Transverse colon (tissue), 4 donors: ENCODE measurements around the gene LRBA. TPM values are rescaled to one million over a fixed set of nuclear protein-coding genes. Genes with fewer than 3 reads are reported as not detected.
A peak's percentile ranks its signal among the peaks of the same experiment; 100 is the strongest.

Experiments
- DNase-seq: peaks from one replicate; pipeline ENCODE4 v3.0.0-alpha.2; 2019
- H3K27ac ChIP-seq, 4 donors: fragments of 200-600 bp; sonication (generic); 2 replicates each; pipeline ENCODE4 v1.5.1; 2016 to 2018; ENCODE audit warnings: inconsistent platforms in 4 of 4
- H3K27me3 ChIP-seq: fragments of 200-600 bp; sonication (generic); 2 replicates; pipeline ENCODE4 v1.5.1; 2017; ENCODE audit warnings: inconsistent platforms
- H3K36me3 ChIP-seq, 4 donors: fragments of 200-600 bp; sonication (generic); 2 replicates each; pipeline ENCODE4 v1.5.1; 2017 to 2019; ENCODE audit warnings: inconsistent platforms in 4 of 4
- H3K4me1 ChIP-seq, 4 donors: fragments of 200-600 bp; sonication (generic); 2 replicates each; pipeline ENCODE4 v1.5.1; 2017 to 2020; ENCODE audit warnings: inconsistent platforms in 4 of 4
- H3K4me3 ChIP-seq, 4 donors: fragments of 200-600 bp; sonication (generic); 1 replicate in 1 of 4; 2 replicates in 3 of 4; pipeline versions ENCODE4 v1.5.1 to v1.6.1; 2017 to 2019; ENCODE audit warnings: inconsistent platforms in 4 of 4
- H3K9me3 ChIP-seq, 2 donors: fragments of 200-600 bp; sonication (generic); 2 replicates each; pipeline ENCODE4 v1.5.1; 2017 to 2019; ENCODE audit warnings: inconsistent platforms in 2 of 2
- CTCF ChIP-seq, 5 experiments: fragments of 200-600 bp in 3 of 5; fragments of 450-650 bp in 2 of 5; sonication (generic) in 3 of 5; IDR thresholded peaks; 1 replicate in 2 of 5; 2 replicates in 3 of 5; pipeline ENCODE4 v1.5.1; 2016 to 2017; ENCODE audit warnings: antibody characterized with exemption in 5 of 5, inconsistent platforms in 3 of 5, mild to moderate bottlenecking in 2 of 5, moderate library complexity in 1 of 5
- EP300 ChIP-seq: sonication (generic); formaldehyde crosslinking; IDR thresholded peaks from one replicate; pipeline ENCODE4 v1.6.1; 2017; ENCODE audit warnings: antibody characterized with exemption, low read depth
- POLR2A ChIP-seq: fragments of 450-650 bp; IDR thresholded peaks from one replicate; pipeline ENCODE4 v1.6.1; 2016; ENCODE audit warnings: antibody characterized with exemption, mild to moderate bottlenecking, moderate library complexity
- POLR2AphosphoS5 ChIP-seq, 3 donors: sonication (generic); formaldehyde crosslinking; IDR thresholded peaks; one replicate each; pipeline ENCODE4 v1.6.1; 2016; ENCODE audit warnings: antibody characterized with exemption in 3 of 3
- WGBS, 2 donors: methylation state at CpG; one replicate each; pipeline ENCODE4 v1.1.5; 2018; ENCODE audit warnings: low coverage in 1 of 2; 5-methylcytosine and 5-hydroxymethylcytosine counted together
- in situ Hi-C, 4 donors: fragments of 200-750 bp; cut with MboI; loops; one replicate each; pipeline versions ENCODE4 v1.15.0 to v1.15.1; 2017; ENCODE audit warnings: low sequenced_read_pairs in 3 of 4, low pct_ligation_motif_present in 1 of 4, low pct_unique_long_range_greater_than_20kb in 1 of 4
- intact Hi-C: fragments of 100-400 bp; cut with DNase I; formaldehyde crosslinking; loops from one replicate; pipeline ENCODE4 v1.15.1; 2023; ENCODE audit warnings: low total_unique reads
- total RNA-seq, 4 donors: library from RNA; depleted of rRNA; stranded (reverse); fragments of >200 nt; gene quantifications; one replicate each; pipeline ENCODE4 v1.1.0, GENCODE V29; 2016

LRBA gene
- total RNA-seq, 4 donors from 2014 or later: 82.7 to 125 (median 112) TPM

GRCh38 chr4:150283689-150284088, 731.4 kb downstream of the LRBA start:
- no peaks in the 10 kb centered on the region for H3K27me3 ChIP-seq
- peaks cover 0 to 6% (median 0%) of the 10 kb centered on the region in 4 donors for H3K36me3 ChIP-seq
- H3K4me3 ChIP-seq: no peak overlapping the region
- no peak overlapping the region for H3K27ac ChIP-seq
- peaks cover 0 to 12% (median 0%) of the 10 kb centered on the region in 4 donors for H3K4me1 ChIP-seq
- DNase-seq: no peak
- intact Hi-C loops: no loop called here
- WGBS, 2 donors: 77 to 100% methylated on average over 1 of the region's 1 CpG
- no peaks in the 10 kb centered on the region for H3K9me3 ChIP-seq
- no peak for TF ChIP-seq POLR2AphosphoS5 (IDR thresholded peaks at IDR 0.05)
- TF ChIP-seq CTCF (IDR thresholded peaks at IDR 0.05): no peak
- in situ Hi-C loops: loop anchor here in 2 of 4 donors (25.0 kb wide), 1 partner anchor 579 kb away; no protein-coding TSS in a partner anchor

GRCh38 chr4:150280975-150281374, 734.1 kb downstream of the LRBA start:
- Histone ChIP-seq H3K27me3 (no peaks in the 10 kb centered on the region), H3K27ac (peak overlapping the region in 3 of 4 donors; percentile 43 to 61 (median 54)), H3K4me1 (peaks cover 0 to 12% (median 0%) of the 10 kb centered on the region in 4 donors), H3K4me3 (no peak overlapping the region), H3K9me3 (peaks cover 0 to 6% of the 10 kb centered on the region in 2 donors), H3K36me3 (peaks cover 0 to 23% (median 9%) of the 10 kb centered on the region in 4 donors)
- no peak for DNase-seq
- intact Hi-C loops (no loop called here), in situ Hi-C loops (loop anchor here in 2 of 4 donors (25.0 kb wide), 1 partner anchor 581 kb away; no protein-coding TSS in a partner anchor)
- TF ChIP-seq CTCF (IDR thresholded peaks at IDR 0.05) (no peak), POLR2AphosphoS5 (IDR thresholded peaks at IDR 0.05) (no peak), POLR2A (no peak), EP300 (no peak)
- WGBS, 2 donors: 91 to 94% methylated on average over 8 of the region's 8 CpGs

GRCh38 chr4:150280081-150280895, 734.8 kb downstream of the LRBA start:
- Histone ChIP-seq H3K4me1 (peaks cover 0 to 12% (median 0%) of the 10 kb centered on the region in 4 donors), H3K4me3 (no peak overlapping the region), H3K27ac (peak overlapping the region in 3 of 4 donors; percentile 43 to 61 (median 54)), H3K9me3 (peaks cover 0 to 6% of the 10 kb centered on the region in 2 donors), H3K36me3 (peaks cover 0 to 23% (median 9%) of the 10 kb centered on the region in 4 donors), H3K27me3 (no peaks in the 10 kb centered on the region)
- in situ Hi-C loops (loop anchor here in 2 of 4 donors (25.0 kb wide), 1 partner anchor 582 kb away; no protein-coding TSS in a partner anchor), intact Hi-C loops (no loop called here)
- 67% methylated on average over 1 to 9 of the region's 9 CpGs for WGBS, 2 donors
- TF ChIP-seq EP300: no peak
- no peak for TF ChIP-seq POLR2AphosphoS5 (IDR thresholded peaks at IDR 0.05)
- no peak for TF ChIP-seq POLR2A
- DNase-seq: no peak

- in situ Hi-C loops: loop anchor here in 2 of 4 donors (25.0 kb wide), 1 partner anchor 584 kb away; no protein-coding TSS in a partner anchor
- 97 to 100% methylated on average over 2 of the region's 2 CpGs for WGBS, 2 donors
- no peak for DNase-seq
- no peaks in the 10 kb centered on the region for H3K27me3 ChIP-seq
- intact Hi-C loops: no loop called here
- H3K36me3 ChIP-seq: peaks cover 0 to 23% (median 9%) of the 10 kb centered on the region in 4 donors
- no peak for TF ChIP-seq EP300
- TF ChIP-seq POLR2AphosphoS5 (IDR thresholded peaks at IDR 0.05): no peak
- no peak for TF ChIP-seq POLR2A
- no peak for TF ChIP-seq CTCF (IDR thresholded peaks at IDR 0.05)
- peaks cover 0 to 12% (median 0%) of the 10 kb centered on the region in 4 donors for H3K4me1 ChIP-seq
- no peak overlapping the region for H3K4me3 ChIP-seq
- no peak overlapping the region for H3K27ac ChIP-seq
- H3K9me3 ChIP-seq: peaks cover 0 to 6% of the 10 kb centered on the region in 2 donors
These were observed 736.9 kb downstream of the LRBA start for GRCh38 chr4:150278206-150278605.
